NCI-H524 treated with DMSO at 0.1 percent for 48 hours (cell line): ENCODE results near the gene SIPA1L3.

Experiments
- DNase-seq: peaks from one replicate; lab custom pipeline; 2025; lab: John Stamatoyannopoulos, UW

SIPA1L3 gene

GRCh38 chr19:38234615-38235014 lies 327.6 kb downstream of the SIPA1L3 start:
- no peak for DNase-seq

- no peak for DNase-seq
Measured at GRCh38 chr19:38239816-38240215, 332.8 kb downstream of the SIPA1L3 start.

- no peak for DNase-seq
Measured at GRCh38 chr19:38243279-38243673, 336.3 kb downstream of the SIPA1L3 start.

- no peak for DNase-seq
Measured at GRCh38 chr19:38245826-38246498, 339.0 kb downstream of the SIPA1L3 start.

- DNase-seq = no peak
Measured at GRCh38 chr19:38247126-38247525, 340.1 kb downstream of the SIPA1L3 start.

- no peak for DNase-seq
Measured at GRCh38 chr19:38247734-38248268, 340.8 kb downstream of the SIPA1L3 start.

GRCh38 chr19:38248421-38248820 lies 341.4 kb downstream of the SIPA1L3 start:
- DNase-seq = no peak

- DNase-seq = no peak
Measured at GRCh38 chr19:38250428-38250820, 343.4 kb downstream of the SIPA1L3 start.

GRCh38 chr19:38250821-38251563 lies 344.0 kb downstream of the SIPA1L3 start:
- DNase-seq = peak; percentile 68

- DNase-seq = no peak
Measured at GRCh38 chr19:38251564-38252051, 344.6 kb downstream of the SIPA1L3 start.

- DNase-seq = no peak
Measured at GRCh38 chr19:38252385-38252784, 345.4 kb downstream of the SIPA1L3 start.

- DNase-seq = peak; percentile 59
Measured at GRCh38 chr19:38252941-38253691, 346.1 kb downstream of the SIPA1L3 start.

GRCh38 chr19:38253788-38254187 lies 346.8 kb downstream of the SIPA1L3 start:
- DNase-seq = no peak

- no peak for DNase-seq
Measured at GRCh38 chr19:38255383-38256014, 348.5 kb downstream of the SIPA1L3 start.
